ENCODE results near the gene ITGA2.
"Not testable (repeated sequence)": the region's sequence is repeated elsewhere in the genome, so short reads cannot be mapped to it uniquely, and the experiment has no call there.

ITGA2 gene

DNA sequence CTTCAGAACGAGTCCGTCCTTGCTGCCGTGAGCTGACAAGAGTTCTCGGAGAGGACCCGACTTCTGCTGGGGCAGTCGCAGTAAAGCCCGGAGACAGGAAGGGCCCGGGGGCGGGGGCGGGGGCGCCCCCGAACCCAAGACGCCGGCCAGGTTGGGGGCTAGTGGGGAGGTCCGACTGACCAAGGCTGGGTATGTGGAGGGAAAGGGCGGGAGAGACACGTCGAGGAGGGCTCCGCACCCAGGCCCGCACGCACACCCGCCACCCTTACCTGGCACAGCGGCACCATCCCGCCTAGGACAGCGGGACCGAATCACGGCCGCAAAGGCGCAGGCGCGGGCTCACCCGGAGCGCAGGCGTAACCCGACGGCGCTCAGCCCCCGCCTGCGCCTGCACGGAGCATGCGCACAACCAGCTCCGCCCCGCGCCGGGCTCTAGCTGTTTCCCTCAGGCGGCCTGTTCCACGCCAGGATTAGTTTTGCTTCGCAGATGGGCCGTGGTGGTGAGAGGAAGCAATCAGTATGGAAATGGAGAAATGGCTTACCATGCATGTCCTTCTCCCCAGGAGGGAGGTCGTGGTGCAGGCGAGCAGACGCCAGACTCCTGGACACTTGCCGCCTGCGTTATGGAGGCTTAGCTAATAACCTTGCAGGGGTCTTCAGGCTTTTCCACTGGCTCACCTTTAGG, 120.4 kb downstream of the ITGA2 start, which contains the start of gene MOCS2:
Gene MOCS2, minus strand, starts transcription at position 315 of the 685 bp plus-strand sequence. CDS start 2,583 bp downstream, outside the sequence.
- peak; percentile 70 to 85 (median 78) for DNase-seq
- Histone ChIP-seq H3K27ac (ENCODE audit: insufficient read depth, low read length, poor library complexity, severe bottlenecking) (peak within 1 kb of the TSS; percentile 72), H3K27me3 (replicated peaks; ENCODE audit: control insufficient read depth, insufficient read depth, low read length, poor library complexity, severe bottlenecking) (no peaks in the 10 kb centered on the region), H3K4me1 (ENCODE audit: control insufficient read depth, insufficient read depth, low read length, poor library complexity, severe bottlenecking) (no peaks in the 10 kb centered on the region), H3K4me3 (ENCODE audit: insufficient read depth, low read depth, low read length, poor library complexity, severe bottlenecking) (peak within 1 kb of the TSS; percentile 72), H3K9me3 (ENCODE audit: control insufficient read depth, low read length) (no peaks in the 10 kb centered on the region), H3K36me3 (ENCODE audit: control insufficient read depth, insufficient read depth, low read length) (no peaks in the 10 kb centered on the region)

DNA sequence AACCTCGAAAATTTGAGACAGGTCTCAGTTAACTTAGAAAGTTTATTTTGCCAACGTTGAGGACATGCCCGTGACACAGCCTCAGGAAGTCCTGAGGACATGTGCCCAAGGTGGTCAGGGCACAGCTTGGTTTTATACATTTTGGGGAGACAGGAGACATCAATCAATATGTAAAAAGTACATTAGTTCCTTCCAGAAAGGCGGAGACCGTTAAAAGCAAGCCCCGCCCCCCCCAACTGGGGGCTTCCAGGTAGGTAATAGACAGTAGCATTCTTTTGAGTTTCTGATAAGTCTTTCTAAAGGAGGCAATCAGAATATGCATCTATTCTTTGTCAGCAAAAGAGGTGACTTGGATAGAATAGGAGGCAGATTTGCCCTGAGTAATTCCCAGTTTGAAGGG, 121.0 kb downstream of the ITGA2 start:
- no peak for DNase-seq
- no peaks in the 10 kb centered on the region for H3K27me3 ChIP-seq (replicated peaks; ENCODE audit: control insufficient read depth, insufficient read depth, low read length, poor library complexity, severe bottlenecking)
- H3K9me3 ChIP-seq (ENCODE audit: control insufficient read depth, low read length), result no peaks in the 10 kb centered on the region
- H3K27ac ChIP-seq (ENCODE audit: insufficient read depth, low read length, poor library complexity, severe bottlenecking), result peak overlapping the region; percentile 72
- no peaks in the 10 kb centered on the region for H3K36me3 ChIP-seq (ENCODE audit: control insufficient read depth, insufficient read depth, low read length)
- H3K4me1 ChIP-seq (ENCODE audit: control insufficient read depth, insufficient read depth, low read length, poor library complexity, severe bottlenecking), result no peaks in the 10 kb centered on the region
- peak overlapping the region; percentile 72 for H3K4me3 ChIP-seq (ENCODE audit: insufficient read depth, low read depth, low read length, poor library complexity, severe bottlenecking)

- no peak for DNase-seq
- Histone ChIP-seq H3K36me3 (ENCODE audit: control insufficient read depth, insufficient read depth, low read length) (no peaks in the 10 kb centered on the region), H3K27me3 (replicated peaks; ENCODE audit: control insufficient read depth, insufficient read depth, low read length, poor library complexity, severe bottlenecking) (no peaks in the 10 kb centered on the region), H3K9me3 (ENCODE audit: control insufficient read depth, low read length) (no peaks in the 10 kb centered on the region), H3K4me3 (ENCODE audit: insufficient read depth, low read depth, low read length, poor library complexity, severe bottlenecking) (no peak overlapping the region), H3K27ac (ENCODE audit: insufficient read depth, low read length, poor library complexity, severe bottlenecking) (no peak overlapping the region), H3K4me1 (ENCODE audit: control insufficient read depth, insufficient read depth, low read length, poor library complexity, severe bottlenecking) (no peaks in the 10 kb centered on the region)
Observed at GRCh38 chr5:53111139-53111538, 122.0 kb downstream of the ITGA2 start.

- not testable (repeated sequence) for DNase-seq; H3K4me3 ChIP-seq (ENCODE audit: insufficient read depth, low read depth, low read length, poor library complexity, severe bottlenecking); H3K27me3 ChIP-seq (replicated peaks; ENCODE audit: control insufficient read depth, insufficient read depth, low read length, poor library complexity, severe bottlenecking); H3K4me1 ChIP-seq (ENCODE audit: control insufficient read depth, insufficient read depth, low read length, poor library complexity, severe bottlenecking); H3K9me3 ChIP-seq (ENCODE audit: control insufficient read depth, low read length); H3K36me3 ChIP-seq (ENCODE audit: control insufficient read depth, insufficient read depth, low read length); H3K27ac ChIP-seq (ENCODE audit: insufficient read depth, low read length, poor library complexity, severe bottlenecking)
Observed at GRCh38 chr5:53112307-53112706, 123.2 kb downstream of the ITGA2 start.

DNA sequence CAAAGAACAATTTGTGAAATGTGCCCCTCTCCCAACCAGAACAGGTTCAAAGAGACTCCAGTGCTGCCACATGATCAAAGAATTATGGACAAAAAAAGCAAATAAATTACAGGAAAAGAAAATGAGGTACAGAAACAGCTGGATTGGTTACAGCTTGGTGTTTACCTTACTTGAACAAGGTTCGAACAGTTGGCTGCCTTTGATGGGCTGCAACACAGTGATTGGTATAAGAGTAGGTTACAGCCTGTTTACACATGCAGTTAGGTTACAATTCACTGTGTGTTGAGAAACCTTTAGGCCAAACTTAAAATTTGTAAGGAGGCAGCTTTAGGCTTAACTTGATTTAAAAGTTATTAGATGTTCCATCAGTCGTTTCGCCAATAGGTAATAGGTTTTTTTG, 123.8 kb downstream of the ITGA2 start:
- H3K4me3 ChIP-seq (ENCODE audit: insufficient read depth, low read depth, low read length, poor library complexity, severe bottlenecking), result no peak overlapping the region
- no peak overlapping the region for H3K27ac ChIP-seq (ENCODE audit: insufficient read depth, low read length, poor library complexity, severe bottlenecking)
- no peak for DNase-seq

DNA sequence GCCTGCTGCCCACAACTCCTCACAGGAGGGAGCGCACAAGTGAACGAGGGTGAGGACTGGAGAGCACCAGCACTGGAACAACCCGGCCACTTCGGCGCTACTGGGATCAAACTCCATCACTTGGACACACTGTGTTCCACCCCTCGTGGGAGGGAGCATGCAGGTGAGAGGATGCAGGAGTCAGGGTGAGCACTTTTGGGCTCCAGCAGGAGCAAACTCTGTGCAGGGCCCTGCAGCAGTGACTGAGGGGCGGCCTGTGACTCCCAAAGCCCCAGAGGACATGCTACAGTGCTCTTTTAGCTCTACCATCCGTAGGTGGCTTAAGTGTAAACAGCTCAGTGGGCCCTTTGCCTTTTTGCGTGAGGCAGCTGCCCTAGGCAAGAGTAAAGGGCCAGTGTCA, 124.8 kb downstream of the ITGA2 start:
- Histone ChIP-seq H3K4me3 (ENCODE audit: insufficient read depth, low read depth, low read length, poor library complexity, severe bottlenecking) (no peak overlapping the region), H3K27me3 (replicated peaks; ENCODE audit: control insufficient read depth, insufficient read depth, low read length, poor library complexity, severe bottlenecking) (no peaks in the 10 kb centered on the region), H3K4me1 (ENCODE audit: control insufficient read depth, insufficient read depth, low read length, poor library complexity, severe bottlenecking) (no peaks in the 10 kb centered on the region), H3K27ac (ENCODE audit: insufficient read depth, low read length, poor library complexity, severe bottlenecking) (no peak overlapping the region), H3K9me3 (ENCODE audit: control insufficient read depth, low read length) (no peaks in the 10 kb centered on the region), H3K36me3 (ENCODE audit: control insufficient read depth, insufficient read depth, low read length) (no peaks in the 10 kb centered on the region)
- no peak for DNase-seq

More for the DNA sequence above, 123.8 kb downstream of the ITGA2 start:
- Histone ChIP-seq H3K36me3 (ENCODE audit: control insufficient read depth, insufficient read depth, low read length) (no peaks in the 10 kb centered on the region), H3K27me3 (replicated peaks; ENCODE audit: control insufficient read depth, insufficient read depth, low read length, poor library complexity, severe bottlenecking) (no peaks in the 10 kb centered on the region), H3K4me1 (ENCODE audit: control insufficient read depth, insufficient read depth, low read length, poor library complexity, severe bottlenecking) (no peaks in the 10 kb centered on the region), H3K9me3 (ENCODE audit: control insufficient read depth, low read length) (no peaks in the 10 kb centered on the region)

- no peak for DNase-seq
- no peak overlapping the region for H3K27ac ChIP-seq (ENCODE audit: insufficient read depth, low read length, poor library complexity, severe bottlenecking)
Observed at GRCh38 chr5:53114988-53115387, 125.8 kb downstream of the ITGA2 start.

GRCh38 chr5:53116597-53116996, 127.4 kb downstream of the ITGA2 start:
- no peak overlapping the region for H3K4me3 ChIP-seq (ENCODE audit: insufficient read depth, low read depth, low read length, poor library complexity, severe bottlenecking)
- no peaks in the 10 kb centered on the region for H3K36me3 ChIP-seq (ENCODE audit: control insufficient read depth, insufficient read depth, low read length)
- H3K4me1 ChIP-seq (ENCODE audit: control insufficient read depth, insufficient read depth, low read length, poor library complexity, severe bottlenecking), result no peaks in the 10 kb centered on the region
- no peak for DNase-seq
- H3K9me3 ChIP-seq (ENCODE audit: control insufficient read depth, low read length), result no peaks in the 10 kb centered on the region
- H3K27me3 ChIP-seq (replicated peaks; ENCODE audit: control insufficient read depth, insufficient read depth, low read length, poor library complexity, severe bottlenecking), result no peaks in the 10 kb centered on the region
- H3K27ac ChIP-seq (ENCODE audit: insufficient read depth, low read length, poor library complexity, severe bottlenecking), result no peak overlapping the region

More at GRCh38 chr5:53114988-53115387, 125.8 kb downstream of the ITGA2 start:
- H3K36me3 ChIP-seq (ENCODE audit: control insufficient read depth, insufficient read depth, low read length), result no peaks in the 10 kb centered on the region
- no peak overlapping the region for H3K4me3 ChIP-seq (ENCODE audit: insufficient read depth, low read depth, low read length, poor library complexity, severe bottlenecking)
- H3K27me3 ChIP-seq (replicated peaks; ENCODE audit: control insufficient read depth, insufficient read depth, low read length, poor library complexity, severe bottlenecking), result no peaks in the 10 kb centered on the region
- H3K4me1 ChIP-seq (ENCODE audit: control insufficient read depth, insufficient read depth, low read length, poor library complexity, severe bottlenecking), result no peaks in the 10 kb centered on the region
- no peaks in the 10 kb centered on the region for H3K9me3 ChIP-seq (ENCODE audit: control insufficient read depth, low read length)

- no peak for DNase-seq
Observed at GRCh38 chr5:53118879-53119278, 129.7 kb downstream of the ITGA2 start.

DNA sequence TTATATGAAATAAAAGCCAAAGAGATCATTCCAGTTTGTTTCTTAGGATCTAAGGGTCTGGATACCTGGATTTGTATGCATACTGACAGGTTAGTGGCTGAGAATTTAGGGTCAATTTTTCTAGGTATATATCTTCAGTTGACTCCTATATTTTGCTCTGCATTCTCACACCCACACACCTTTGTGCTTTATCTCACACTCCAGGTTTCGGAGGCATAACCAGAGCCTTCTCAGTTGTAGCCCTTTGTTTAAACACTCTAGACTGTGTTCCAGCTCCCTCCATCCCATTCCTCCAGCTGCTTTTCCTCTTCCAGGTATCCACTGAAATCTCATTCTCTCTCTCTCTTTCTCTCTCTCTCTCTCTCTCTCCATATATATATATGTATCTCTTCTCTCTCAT, 131.0 kb downstream of the ITGA2 start:
- Histone ChIP-seq H3K4me3 (ENCODE audit: insufficient read depth, low read depth, low read length, poor library complexity, severe bottlenecking) (no peak overlapping the region), H3K4me1 (ENCODE audit: control insufficient read depth, insufficient read depth, low read length, poor library complexity, severe bottlenecking) (no peaks in the 10 kb centered on the region), H3K27ac (ENCODE audit: insufficient read depth, low read length, poor library complexity, severe bottlenecking) (no peak overlapping the region), H3K27me3 (replicated peaks; ENCODE audit: control insufficient read depth, insufficient read depth, low read length, poor library complexity, severe bottlenecking) (no peaks in the 10 kb centered on the region), H3K36me3 (ENCODE audit: control insufficient read depth, insufficient read depth, low read length) (no peaks in the 10 kb centered on the region), H3K9me3 (ENCODE audit: control insufficient read depth, low read length) (no peaks in the 10 kb centered on the region)
- no peak for DNase-seq

More at GRCh38 chr5:53118879-53119278, 129.7 kb downstream of the ITGA2 start:
- Histone ChIP-seq H3K36me3 (ENCODE audit: control insufficient read depth, insufficient read depth, low read length) (no peaks in the 10 kb centered on the region), H3K4me1 (ENCODE audit: control insufficient read depth, insufficient read depth, low read length, poor library complexity, severe bottlenecking) (no peaks in the 10 kb centered on the region), H3K4me3 (ENCODE audit: insufficient read depth, low read depth, low read length, poor library complexity, severe bottlenecking) (no peak overlapping the region), H3K9me3 (ENCODE audit: control insufficient read depth, low read length) (no peaks in the 10 kb centered on the region), H3K27ac (ENCODE audit: insufficient read depth, low read length, poor library complexity, severe bottlenecking) (no peak overlapping the region), H3K27me3 (replicated peaks; ENCODE audit: control insufficient read depth, insufficient read depth, low read length, poor library complexity, severe bottlenecking) (no peaks in the 10 kb centered on the region)
